ENCODE results near the gene LRRC15.

LRRC15 gene

GRCh38 chr3:194367992-194368841 lies 1.3 kb downstream of the LRRC15 start:
- Mint-ChIP-seq H3K27me3 (peaks cover 51 to 84% of the 10 kb centered on the region in 2 donors), H3K4me1 (ENCODE audit: low read depth in 2 of 2) (peaks cover 3% of the 10 kb centered on the region in 2 donors), H3K36me3 (ENCODE audit: insufficient read depth) (no peaks in the 10 kb centered on the region), H3K27ac (no peak overlapping the region), H3K4me3 (no peak overlapping the region), H3K9me3 (no peaks in the 10 kb centered on the region)
- DNase-seq (no peak), ATAC-seq (replicated peaks) (no peak)

GRCh38 chr3:194365978-194366490 lies 3.5 kb downstream of the LRRC15 start:
- H3K4me1 Mint-ChIP-seq (ENCODE audit: low read depth in 2 of 2), result peaks cover 3% of the 10 kb centered on the region in 2 donors
- no peak overlapping the region for H3K27ac Mint-ChIP-seq
- H3K27me3 Mint-ChIP-seq, result peaks cover 41 to 84% of the 10 kb centered on the region in 2 donors
- no peaks in the 10 kb centered on the region for H3K36me3 Mint-ChIP-seq (ENCODE audit: insufficient read depth)
- H3K9me3 Mint-ChIP-seq, result no peaks in the 10 kb centered on the region
- DNase-seq (no peak), ATAC-seq (replicated peaks) (no peak)
- no peak overlapping the region for H3K4me3 Mint-ChIP-seq

- H3K9me3 Mint-ChIP-seq, result no peaks in the 10 kb centered on the region
- peaks cover 39 to 84% of the 10 kb centered on the region in 2 donors for H3K27me3 Mint-ChIP-seq
- DNase-seq (no peak), ATAC-seq (replicated peaks) (no peak)
- H3K4me3 Mint-ChIP-seq, result no peak overlapping the region
- H3K4me1 Mint-ChIP-seq (ENCODE audit: low read depth in 2 of 2), result peaks cover 3% of the 10 kb centered on the region in 2 donors
- H3K36me3 Mint-ChIP-seq (ENCODE audit: insufficient read depth), result no peaks in the 10 kb centered on the region
- H3K27ac Mint-ChIP-seq, result no peak overlapping the region
Measured at GRCh38 chr3:194365526-194365925, 4.0 kb downstream of the LRRC15 start.

GRCh38 chr3:194364652-194365434 lies 4.7 kb downstream of the LRRC15 start:
- ATAC-seq (replicated peaks) (no peak), DNase-seq (no peak)
- H3K9me3 Mint-ChIP-seq, result no peaks in the 10 kb centered on the region
- H3K27me3 Mint-ChIP-seq, result peaks cover 38 to 84% of the 10 kb centered on the region in 2 donors
- peaks cover under 1 to 2% of the 10 kb centered on the region in 2 donors for H3K4me1 Mint-ChIP-seq (ENCODE audit: low read depth in 2 of 2)
- no peaks in the 10 kb centered on the region for H3K36me3 Mint-ChIP-seq (ENCODE audit: insufficient read depth)
- no peak overlapping the region for H3K27ac Mint-ChIP-seq
- no peak overlapping the region for H3K4me3 Mint-ChIP-seq

GRCh38 chr3:194364314-194364651 lies 5.3 kb downstream of the LRRC15 start:
- DNase-seq (no peak), ATAC-seq (replicated peaks) (no peak)
- no peaks in the 10 kb centered on the region for H3K36me3 Mint-ChIP-seq (ENCODE audit: insufficient read depth)
- no peaks in the 10 kb centered on the region for H3K9me3 Mint-ChIP-seq
- H3K27ac Mint-ChIP-seq, result no peak overlapping the region
- H3K4me1 Mint-ChIP-seq (ENCODE audit: low read depth in 2 of 2), result no peaks in the 10 kb centered on the region
- H3K27me3 Mint-ChIP-seq, result peaks cover 38 to 84% of the 10 kb centered on the region in 2 donors
- H3K4me3 Mint-ChIP-seq, result no peak overlapping the region

- no peak for ATAC-seq (replicated peaks)
- H3K27ac Mint-ChIP-seq, result no peak overlapping the region
- no peaks in the 10 kb centered on the region for H3K9me3 Mint-ChIP-seq
- H3K36me3 Mint-ChIP-seq (ENCODE audit: insufficient read depth), result no peaks in the 10 kb centered on the region
- no peak overlapping the region for H3K4me3 Mint-ChIP-seq
- no peaks in the 10 kb centered on the region for H3K4me1 Mint-ChIP-seq (ENCODE audit: low read depth in 2 of 2)
- peaks cover 33 to 92% of the 10 kb centered on the region in 2 donors for H3K27me3 Mint-ChIP-seq
- DNase-seq, result no peak
Measured at GRCh38 chr3:194360568-194360967, 9.0 kb downstream of the LRRC15 start.

GRCh38 chr3:194357681-194358080 lies 11.9 kb downstream of the LRRC15 start:
- ATAC-seq (replicated peaks) (no peak), DNase-seq (no peak)
- Mint-ChIP-seq H3K4me1 (ENCODE audit: low read depth in 2 of 2) (no peaks in the 10 kb centered on the region), H3K9me3 (no peaks in the 10 kb centered on the region), H3K4me3 (no peak overlapping the region), H3K36me3 (ENCODE audit: insufficient read depth) (no peaks in the 10 kb centered on the region), H3K27me3 (peaks cover 33 to 68% of the 10 kb centered on the region in 2 donors), H3K27ac (no peak overlapping the region)

- Mint-ChIP-seq H3K36me3 (ENCODE audit: insufficient read depth) (no peaks in the 10 kb centered on the region), H3K27me3 (peaks cover 25 to 45% of the 10 kb centered on the region in 2 donors), H3K27ac (no peak overlapping the region), H3K4me3 (no peak overlapping the region), H3K9me3 (no peaks in the 10 kb centered on the region), H3K4me1 (ENCODE audit: low read depth in 2 of 2) (no peaks in the 10 kb centered on the region)
- ATAC-seq (replicated peaks), result no peak
- no peak for DNase-seq
Measured at GRCh38 chr3:194355379-194355778, 14.2 kb downstream of the LRRC15 start.

- peaks cover 21 to 35% of the 10 kb centered on the region in 2 donors for H3K27me3 Mint-ChIP-seq
- no peak overlapping the region for H3K4me3 Mint-ChIP-seq
- no peaks in the 10 kb centered on the region for H3K36me3 Mint-ChIP-seq (ENCODE audit: insufficient read depth)
- H3K4me1 Mint-ChIP-seq (ENCODE audit: low read depth in 2 of 2), result no peaks in the 10 kb centered on the region
- DNase-seq (no peak), ATAC-seq (replicated peaks) (no peak)
- H3K27ac Mint-ChIP-seq, result no peak overlapping the region
- no peaks in the 10 kb centered on the region for H3K9me3 Mint-ChIP-seq
Measured at GRCh38 chr3:194354315-194354714, 15.2 kb downstream of the LRRC15 start.

GRCh38 chr3:194352667-194353246 lies 16.8 kb downstream of the LRRC15 start:
- no peaks in the 10 kb centered on the region for H3K9me3 Mint-ChIP-seq
- ATAC-seq (replicated peaks), result no peak

GRCh38 chr3:194351952-194352536 lies 17.5 kb downstream of the LRRC15 start:
- DNase-seq (no peak), ATAC-seq (replicated peaks) (no peak)
- no peaks in the 10 kb centered on the region for H3K36me3 Mint-ChIP-seq (ENCODE audit: insufficient read depth)
- H3K27ac Mint-ChIP-seq, result no peak overlapping the region
- no peaks in the 10 kb centered on the region for H3K9me3 Mint-ChIP-seq
- no peaks in the 10 kb centered on the region for H3K4me1 Mint-ChIP-seq (ENCODE audit: low read depth in 2 of 2)
- peaks cover 6 to 12% of the 10 kb centered on the region in 2 donors for H3K27me3 Mint-ChIP-seq
- no peak overlapping the region for H3K4me3 Mint-ChIP-seq

More at GRCh38 chr3:194352667-194353246, 16.8 kb downstream of the LRRC15 start:
- DNase-seq, result no peak
- no peak overlapping the region for H3K27ac Mint-ChIP-seq
- H3K36me3 Mint-ChIP-seq (ENCODE audit: insufficient read depth), result no peaks in the 10 kb centered on the region
- H3K4me3 Mint-ChIP-seq, result no peak overlapping the region
- no peaks in the 10 kb centered on the region for H3K4me1 Mint-ChIP-seq (ENCODE audit: low read depth in 2 of 2)
- peaks cover 9 to 19% of the 10 kb centered on the region in 2 donors for H3K27me3 Mint-ChIP-seq

GRCh38 chr3:194351080-194351672 lies 18.4 kb downstream of the LRRC15 start, which contains the start of gene CPN2:
Gene CPN2, minus strand, starts transcription at chr3:194351328. Its CDS starts 8,626 bp downstream, at chr3:194342702.
- DNase-seq (no peak), ATAC-seq (replicated peaks) (no peak)
- Mint-ChIP-seq H3K4me3 (no peak within 1 kb of the TSS), H3K36me3 (ENCODE audit: insufficient read depth) (no peaks in the 10 kb centered on the region), H3K4me1 (ENCODE audit: low read depth in 2 of 2) (no peaks in the 10 kb centered on the region), H3K27me3 (peaks cover 6 to 11% of the 10 kb centered on the region in 2 donors), H3K9me3 (no peaks in the 10 kb centered on the region), H3K27ac (no peak within 1 kb of the TSS)

- H3K27me3 Mint-ChIP-seq, result peaks cover 6 to 13% of the 10 kb centered on the region in 2 donors
- no peaks in the 10 kb centered on the region for H3K4me1 Mint-ChIP-seq (ENCODE audit: low read depth in 2 of 2)
- no peaks in the 10 kb centered on the region for H3K9me3 Mint-ChIP-seq
- no peak overlapping the region for H3K4me3 Mint-ChIP-seq
- H3K27ac Mint-ChIP-seq, result no peak overlapping the region
- DNase-seq (no peak), ATAC-seq (replicated peaks) (no peak)
- H3K36me3 Mint-ChIP-seq (ENCODE audit: insufficient read depth), result no peaks in the 10 kb centered on the region
Measured at GRCh38 chr3:194350726-194351071, 18.8 kb downstream of the LRRC15 start.

Data from effector memory CD8-positive, alpha-beta T cell (primary cell).